Activated naive CD8-positive, alpha-beta T cell (primary cell): Measurements from ENCODE around the gene PDK3.

Source experiments
- H3K27ac Mint-ChIP-seq: one replicate; pipeline ENCODE4 v1.8.0; 2021; ENCODE audit warnings: mixed read lengths
- H3K27me3 Mint-ChIP-seq: one replicate; pipeline ENCODE4 v1.8.0; 2021; ENCODE audit warnings: mixed read lengths
- H3K36me3 Mint-ChIP-seq: one replicate; pipeline ENCODE4 v1.8.0; 2021; ENCODE audit warnings: mixed read lengths
- H3K4me1 Mint-ChIP-seq: one replicate; pipeline ENCODE4 v1.8.0; 2021; ENCODE audit warnings: low read depth, mixed read lengths
- H3K4me3 Mint-ChIP-seq: one replicate; pipeline ENCODE4 v1.8.0; 2021; ENCODE audit warnings: mild to moderate bottlenecking, mixed read lengths
- H3K9me3 Mint-ChIP-seq: one replicate; pipeline ENCODE4 v1.8.0; 2021; ENCODE audit warnings: low read depth, mixed read lengths

The PDK3 gene

GRCh38 chrX:24464836-24465531 is at the start of gene PDK3:
Gene PDK3 (plus strand): TSS chrX:24465286. CDS start chrX:24465456, 170 bp downstream.
- peak within 1 kb of the TSS; percentile 80 for H3K27ac Mint-ChIP-seq
- H3K4me1 Mint-ChIP-seq: peaks cover 37% of the 10 kb centered on the region
- no peaks in the 10 kb centered on the region for H3K9me3 Mint-ChIP-seq
- peak within 1 kb of the TSS; percentile 82 for H3K4me3 Mint-ChIP-seq
- no peaks in the 10 kb centered on the region for H3K27me3 Mint-ChIP-seq
- no peaks in the 10 kb centered on the region for H3K36me3 Mint-ChIP-seq

- Mint-ChIP-seq H3K36me3 (no peaks in the 10 kb centered on the region), H3K4me3 (no peak overlapping the region), H3K27me3 (no peaks in the 10 kb centered on the region), H3K9me3 (no peaks in the 10 kb centered on the region), H3K4me1 (no peaks in the 10 kb centered on the region), H3K27ac (no peak overlapping the region)
Observed at GRCh38 chrX:24415921-24416320, 49.2 kb upstream of the PDK3 start.

- no peaks in the 10 kb centered on the region for H3K27me3 Mint-ChIP-seq
- peaks cover 5% of the 10 kb centered on the region for H3K4me1 Mint-ChIP-seq
- no peak overlapping the region for H3K27ac Mint-ChIP-seq
- no peak overlapping the region for H3K4me3 Mint-ChIP-seq
- H3K9me3 Mint-ChIP-seq: no peaks in the 10 kb centered on the region
- H3K36me3 Mint-ChIP-seq: no peaks in the 10 kb centered on the region
Observed at GRCh38 chrX:24423960-24424359, 41.1 kb upstream of the PDK3 start.

DNA sequence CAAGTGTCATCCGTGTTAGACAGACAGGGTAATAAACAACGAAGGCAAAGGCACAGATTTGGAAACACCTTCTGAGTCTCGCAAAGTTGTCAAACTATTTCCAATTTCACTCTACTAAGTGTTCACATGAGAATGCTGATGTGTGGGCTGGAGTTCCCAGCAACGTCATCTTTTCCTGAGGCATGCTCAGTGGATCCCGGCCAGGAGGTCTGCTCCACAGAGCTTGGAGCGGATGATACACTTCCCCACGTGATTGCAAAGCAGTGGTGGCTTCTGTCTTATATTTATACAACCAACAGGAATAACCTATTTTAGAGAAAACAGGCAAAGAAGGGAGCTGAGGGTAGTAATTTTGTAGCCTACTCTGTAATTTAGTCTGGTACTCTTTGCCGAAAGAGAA is 40.1 kb upstream of the PDK3 start:
- no peaks in the 10 kb centered on the region for H3K9me3 Mint-ChIP-seq
- H3K27me3 Mint-ChIP-seq: no peaks in the 10 kb centered on the region
- no peaks in the 10 kb centered on the region for H3K36me3 Mint-ChIP-seq
- H3K27ac Mint-ChIP-seq: no peak overlapping the region
- peaks cover 5% of the 10 kb centered on the region for H3K4me1 Mint-ChIP-seq
- H3K4me3 Mint-ChIP-seq: no peak overlapping the region

DNA sequence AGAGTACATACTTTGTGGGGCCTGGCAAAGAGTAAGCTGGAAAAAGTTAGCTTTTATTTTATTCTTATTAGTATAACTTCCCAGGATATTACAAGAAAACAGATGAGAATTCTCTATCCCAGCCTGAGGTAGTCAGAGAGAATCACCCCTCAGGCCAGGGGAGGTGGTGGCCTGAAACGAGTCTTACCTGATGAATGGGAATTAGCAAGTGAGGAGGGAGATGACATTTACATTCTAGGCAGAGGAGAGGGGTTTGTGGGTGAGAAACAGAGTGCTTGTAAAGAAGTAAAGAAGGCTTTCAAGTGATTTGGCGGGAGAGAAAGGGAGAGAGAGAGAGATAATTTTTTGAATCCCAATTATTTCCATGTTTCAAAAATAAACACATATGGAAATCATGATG is 39.3 kb upstream of the PDK3 start:
- Mint-ChIP-seq H3K4me1 (peaks cover 5% of the 10 kb centered on the region), H3K9me3 (no peaks in the 10 kb centered on the region), H3K36me3 (no peaks in the 10 kb centered on the region), H3K27ac (peak overlapping the region; percentile 5), H3K27me3 (no peaks in the 10 kb centered on the region), H3K4me3 (no peak overlapping the region)

DNA sequence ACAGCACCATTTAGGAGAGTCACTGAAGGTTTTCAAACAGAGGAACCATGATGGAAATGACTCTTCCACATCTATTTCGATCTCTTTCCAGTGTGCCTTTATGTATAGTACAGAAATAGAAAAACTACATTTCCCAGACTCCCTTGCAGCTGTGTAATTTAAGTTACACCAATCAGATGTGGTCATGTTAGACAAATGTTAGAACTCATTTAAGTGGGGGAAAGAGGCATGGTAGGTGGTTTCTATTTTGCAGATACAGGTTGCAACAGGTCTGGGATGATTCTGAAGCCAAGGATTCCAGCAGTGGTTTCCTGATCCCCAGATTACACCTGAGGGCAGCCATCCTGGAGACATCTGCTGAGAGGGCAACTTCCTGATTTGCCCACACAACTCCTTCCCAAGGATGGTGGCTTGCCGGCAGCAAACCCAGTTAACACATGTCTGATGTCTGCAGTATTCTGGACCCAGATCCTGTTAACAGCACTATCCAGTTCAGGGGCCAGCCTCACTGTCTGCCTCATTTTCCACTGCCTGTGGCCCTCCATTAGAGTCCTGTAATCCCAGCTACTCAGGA is 38.7 kb upstream of the PDK3 start:
- Mint-ChIP-seq H3K36me3 (no peaks in the 10 kb centered on the region), H3K27ac (no peak overlapping the region), H3K9me3 (no peaks in the 10 kb centered on the region), H3K4me3 (no peak overlapping the region), H3K4me1 (peaks cover 5% of the 10 kb centered on the region), H3K27me3 (no peaks in the 10 kb centered on the region)

- Mint-ChIP-seq H3K27me3 (no peaks in the 10 kb centered on the region), H3K9me3 (no peaks in the 10 kb centered on the region)
Observed at GRCh38 chrX:24426921-24427746, 38.0 kb upstream of the PDK3 start.

GRCh38 chrX:24427747-24428019 is 37.4 kb upstream of the PDK3 start:
- Mint-ChIP-seq H3K9me3 (no peaks in the 10 kb centered on the region), H3K27ac (no peak overlapping the region), H3K4me3 (no peak overlapping the region), H3K4me1 (peaks cover 5% of the 10 kb centered on the region), H3K36me3 (no peaks in the 10 kb centered on the region), H3K27me3 (no peaks in the 10 kb centered on the region)

More at GRCh38 chrX:24426921-24427746, 38.0 kb upstream of the PDK3 start:
- H3K27ac Mint-ChIP-seq: no peak overlapping the region
- no peaks in the 10 kb centered on the region for H3K36me3 Mint-ChIP-seq
- H3K4me1 Mint-ChIP-seq: peaks cover 5% of the 10 kb centered on the region
- no peak overlapping the region for H3K4me3 Mint-ChIP-seq

DNA sequence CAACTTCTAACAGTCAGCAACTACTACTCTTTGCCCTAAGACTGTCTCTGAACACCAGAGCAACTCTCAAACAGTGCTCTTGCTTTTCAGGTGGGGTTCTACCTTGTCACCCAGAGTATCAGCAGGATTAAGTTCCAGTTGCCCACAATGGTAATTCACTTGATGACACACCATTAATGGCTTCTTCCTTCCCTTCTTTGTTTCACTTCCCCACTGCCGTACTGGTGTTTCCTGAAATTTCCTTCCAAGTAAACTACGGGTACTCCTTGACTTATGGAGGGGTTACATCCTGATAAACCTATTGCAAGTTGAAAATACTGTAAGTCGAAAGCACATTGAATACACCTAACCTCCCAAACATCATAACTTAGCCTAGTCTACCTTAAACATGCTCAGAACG is 36.6 kb upstream of the PDK3 start:
- H3K36me3 Mint-ChIP-seq: no peaks in the 10 kb centered on the region
- no peak overlapping the region for H3K27ac Mint-ChIP-seq
- no peaks in the 10 kb centered on the region for H3K27me3 Mint-ChIP-seq
- peaks cover 5% of the 10 kb centered on the region for H3K4me1 Mint-ChIP-seq
- no peak overlapping the region for H3K4me3 Mint-ChIP-seq
- no peaks in the 10 kb centered on the region for H3K9me3 Mint-ChIP-seq

- Mint-ChIP-seq H3K36me3 (no peaks in the 10 kb centered on the region), H3K9me3 (no peaks in the 10 kb centered on the region), H3K27me3 (no peaks in the 10 kb centered on the region), H3K27ac (no peak overlapping the region), H3K4me1 (peaks cover 8% of the 10 kb centered on the region), H3K4me3 (no peak overlapping the region)
Observed at GRCh38 chrX:24435060-24435459, 30.0 kb upstream of the PDK3 start.

GRCh38 chrX:24443918-24444317 is 21.2 kb upstream of the PDK3 start:
- Mint-ChIP-seq H3K4me1 (no peaks in the 10 kb centered on the region), H3K27ac (no peak overlapping the region), H3K4me3 (no peak overlapping the region), H3K27me3 (no peaks in the 10 kb centered on the region), H3K36me3 (no peaks in the 10 kb centered on the region), H3K9me3 (no peaks in the 10 kb centered on the region)

GRCh38 chrX:24444645-24445044 is 20.4 kb upstream of the PDK3 start:
- Mint-ChIP-seq H3K9me3 (no peaks in the 10 kb centered on the region), H3K4me3 (no peak overlapping the region), H3K27ac (no peak overlapping the region), H3K27me3 (no peaks in the 10 kb centered on the region), H3K4me1 (no peaks in the 10 kb centered on the region), H3K36me3 (no peaks in the 10 kb centered on the region)

- Mint-ChIP-seq H3K27ac (no peak overlapping the region), H3K4me3 (no peak overlapping the region)
Observed at GRCh38 chrX:24448762-24449250, 16.3 kb upstream of the PDK3 start.

DNA sequence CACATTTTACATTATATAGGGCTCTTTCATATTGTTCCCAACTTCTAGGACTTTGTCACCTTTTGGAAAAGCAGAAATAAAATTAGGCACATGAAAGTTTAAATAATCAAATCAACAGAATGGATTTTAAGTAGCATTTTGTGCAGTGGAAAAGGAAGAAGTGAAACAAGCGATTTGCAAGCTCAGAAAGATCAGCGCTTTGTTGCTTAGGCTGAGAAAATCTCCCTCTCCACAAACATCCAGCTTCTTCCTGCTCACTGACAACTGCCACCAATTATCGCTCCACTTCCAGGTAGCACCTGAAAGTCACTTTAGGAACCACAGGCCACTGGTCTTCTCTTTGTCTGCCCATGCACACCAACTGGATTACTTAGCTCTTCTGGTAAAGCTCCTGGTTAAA is 2.0 kb upstream of the PDK3 start:
- Mint-ChIP-seq H3K27me3 (no peaks in the 10 kb centered on the region), H3K4me3 (no peak overlapping the region), H3K4me1 (peaks cover 25% of the 10 kb centered on the region), H3K36me3 (no peaks in the 10 kb centered on the region), H3K27ac (no peak overlapping the region), H3K9me3 (no peaks in the 10 kb centered on the region)

More at GRCh38 chrX:24448762-24449250, 16.3 kb upstream of the PDK3 start:
- Mint-ChIP-seq H3K4me1 (no peaks in the 10 kb centered on the region), H3K36me3 (no peaks in the 10 kb centered on the region), H3K9me3 (no peaks in the 10 kb centered on the region), H3K27me3 (no peaks in the 10 kb centered on the region)

GRCh38 chrX:24464498-24464835 is 619 bp upstream of the PDK3 start:
- H3K4me1 Mint-ChIP-seq: peaks cover 35% of the 10 kb centered on the region
- H3K27me3 Mint-ChIP-seq: no peaks in the 10 kb centered on the region
- H3K4me3 Mint-ChIP-seq: peak overlapping the region; percentile 82

More at GRCh38 chrX:24464498-24464835, 619 bp upstream of the PDK3 start:
- Mint-ChIP-seq H3K9me3 (no peaks in the 10 kb centered on the region), H3K36me3 (no peaks in the 10 kb centered on the region), H3K27ac (peak overlapping the region; percentile 80)
